WI38 (cell line): ENCODE measurements around the gene SLC39A5.
A peak's percentile ranks its signal among the peaks of the same experiment; 100 is the strongest.
"Not testable (repeated sequence)": the region's sequence is repeated elsewhere in the genome, so short reads cannot be mapped to it uniquely, and the experiment has no call there.

Experiments used
- H3K4me3 ChIP-seq: 2 replicates; pipeline ENCODE4 v1.5.1; 2011; ENCODE audit warnings: low read depth, mild to moderate bottlenecking, control low read depth, low read length
- CTCF ChIP-seq: IDR thresholded peaks from 2 replicates; pipeline ENCODE4 v1.5.1; 2012; ENCODE audit warnings: low read depth, mild to moderate bottlenecking, control low read depth, low read length

SLC39A5 gene

GRCh38 chr12:56190695-56191155, 39.1 kb upstream of the SLC39A5 start:
- no peak for TF ChIP-seq CTCF
- peak overlapping the region; percentile 84; the same call in 1 of the 2 replicates for H3K4me3 ChIP-seq

- TF ChIP-seq CTCF, result no peak
- no peak overlapping the region for H3K4me3 ChIP-seq
These were observed 37.3 kb upstream of the SLC39A5 start for GRCh38 chr12:56192582-56192981.

DNA sequence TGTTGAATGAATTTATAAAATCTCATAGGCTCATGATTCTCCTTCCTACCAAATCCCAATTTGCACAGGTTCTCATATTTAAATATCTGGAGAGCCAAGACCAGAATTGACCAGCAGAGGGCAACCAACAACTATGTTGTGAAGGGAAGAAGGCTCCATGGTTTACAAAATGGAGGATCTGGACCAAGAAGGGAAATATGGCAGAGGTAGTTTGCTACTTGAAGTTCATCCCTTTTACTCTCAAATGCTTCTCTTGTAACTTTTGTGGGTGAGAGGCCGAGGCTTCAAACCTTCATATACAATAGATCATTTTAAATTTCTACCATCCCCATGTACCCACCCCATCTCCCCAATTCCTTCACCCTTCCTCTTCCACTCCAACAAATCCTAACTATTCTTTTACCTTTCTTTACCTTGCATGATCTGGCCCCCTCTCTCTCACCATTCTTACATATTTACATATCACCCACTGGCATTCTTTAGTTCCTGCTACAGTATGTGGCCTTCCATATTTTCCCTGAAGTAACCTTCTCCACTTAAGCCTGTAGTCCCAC, 36.7 kb upstream of the SLC39A5 start:
- TF ChIP-seq CTCF, result peak; percentile 61
- no peak overlapping the region for H3K4me3 ChIP-seq

- not testable (repeated sequence) for H3K4me3 ChIP-seq
These were observed 32.9 kb upstream of the SLC39A5 start for GRCh38 chr12:56196818-56197550.

- TF ChIP-seq CTCF, result no peak
- no peak overlapping the region for H3K4me3 ChIP-seq
These were observed 31.8 kb upstream of the SLC39A5 start for GRCh38 chr12:56197921-56198635.

- TF ChIP-seq CTCF, result no peak
- no peak overlapping the region for H3K4me3 ChIP-seq
These were observed 31.0 kb upstream of the SLC39A5 start for GRCh38 chr12:56198836-56199235.

DNA sequence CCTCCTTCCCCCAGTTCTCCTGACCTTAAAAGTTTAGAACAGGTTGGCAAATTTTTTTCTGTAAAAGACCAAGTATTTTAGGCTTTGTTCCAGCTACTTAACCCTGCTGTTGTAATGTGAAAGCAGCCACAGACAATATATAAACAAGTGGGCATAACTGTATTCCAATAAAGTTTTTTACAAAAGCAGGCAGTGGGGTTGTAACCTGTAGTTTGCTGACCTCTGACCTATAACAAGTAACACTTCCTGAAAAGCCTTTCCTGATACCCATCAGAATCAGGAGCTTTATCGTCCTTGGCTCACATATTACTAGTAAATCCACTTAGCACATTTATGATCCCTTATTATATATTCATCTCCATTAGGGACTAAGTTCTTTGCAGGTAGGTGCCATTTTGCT, 27.5 kb upstream of the SLC39A5 start:
- H3K4me3 ChIP-seq, result no peak overlapping the region
- TF ChIP-seq CTCF, result no peak
